GM19025 (cell line): ENCODE measurements around the gene ZBTB4.
"Not testable (repeated sequence)": the region's sequence is repeated elsewhere in the genome, so short reads cannot be mapped to it uniquely, and the experiment has no call there.

Experiments
- ATAC-seq: cut with Tn5 transposase; IDR thresholded peaks from one replicate; pipeline ENCODE4 v1.9.1; 2021; ENCODE audit warnings: mild to moderate bottlenecking, low read depth, moderate library complexity; ENCODE audit not compliant: unreplicated experiment

ZBTB4 gene

GRCh38 chr17:7475764-7476422 is 3.5 kb downstream of the ZBTB4 start:
- no peak for ATAC-seq

GRCh38 chr17:7474767-7475166 is 4.7 kb downstream of the ZBTB4 start:
- ATAC-seq = not testable (repeated sequence)

GRCh38 chr17:7471729-7472128 is 7.7 kb downstream of the ZBTB4 start:
- ATAC-seq = no peak

- ATAC-seq = not testable (repeated sequence)
These were observed 8.9 kb downstream of the ZBTB4 start for GRCh38 chr17:7470457-7470973.

- ATAC-seq = not testable (repeated sequence)
These were observed 9.6 kb downstream of the ZBTB4 start for GRCh38 chr17:7469843-7470242.

GRCh38 chr17:7468804-7469389 is 10.5 kb downstream of the ZBTB4 start:
- ATAC-seq = no peak

GRCh38 chr17:7468290-7468689 is 11.1 kb downstream of the ZBTB4 start:
- ATAC-seq = no peak

GRCh38 chr17:7467498-7467897 is 11.9 kb downstream of the ZBTB4 start:
- ATAC-seq = no peak

GRCh38 chr17:7466639-7467341 is 12.6 kb downstream of the ZBTB4 start:
- ATAC-seq = no peak

- no peak for ATAC-seq
These were observed 13.2 kb downstream of the ZBTB4 start for GRCh38 chr17:7466318-7466638.

GRCh38 chr17:7465597-7466275 is 13.7 kb downstream of the ZBTB4 start:
- ATAC-seq = no peak

- ATAC-seq = no peak
These were observed 15.3 kb downstream of the ZBTB4 start for GRCh38 chr17:7464081-7464480.

GRCh38 chr17:7463372-7463846 is 16.0 kb downstream of the ZBTB4 start:
- no peak for ATAC-seq

- no peak for ATAC-seq
These were observed 16.7 kb downstream of the ZBTB4 start for GRCh38 chr17:7462474-7463371.

GRCh38 chr17:7460850-7461660 is 18.4 kb downstream of the ZBTB4 start:
- ATAC-seq = no peak

- ATAC-seq = no peak
These were observed 19.4 kb downstream of the ZBTB4 start for GRCh38 chr17:7459961-7460545.

GRCh38 chr17:7448461-7448860 is 31.0 kb downstream of the ZBTB4 start:
- ATAC-seq = no peak

GRCh38 chr17:7445619-7445968 is 33.8 kb downstream of the ZBTB4 start:
- ATAC-seq = no peak
